DOHH2 (cell line): ENCODE results near the gene ZNF462.

Experiments used
- EZH2phosphoT487 ChIP-seq: fragments of 200-600 bp; sonication (generic); IDR thresholded peaks from 2 replicates; pipeline ENCODE4 v1.6.1; 2017; ENCODE audit warnings: borderline replicate concordance, mild to moderate bottlenecking, antibody characterized with exemption, low read length, moderate library complexity, mixed read lengths
- TF ChIP-seq, protein P1 (sequence below): fragments of 200-600 bp; sonication (generic); IDR thresholded peaks from one replicate; pipeline ENCODE4 v1.5.1; 2014; ENCODE audit warnings: antibody characterized with exemption, mild to moderate bottlenecking, low read depth, low read length; ENCODE audit not compliant: poor library complexity, severe bottlenecking

DNA sequence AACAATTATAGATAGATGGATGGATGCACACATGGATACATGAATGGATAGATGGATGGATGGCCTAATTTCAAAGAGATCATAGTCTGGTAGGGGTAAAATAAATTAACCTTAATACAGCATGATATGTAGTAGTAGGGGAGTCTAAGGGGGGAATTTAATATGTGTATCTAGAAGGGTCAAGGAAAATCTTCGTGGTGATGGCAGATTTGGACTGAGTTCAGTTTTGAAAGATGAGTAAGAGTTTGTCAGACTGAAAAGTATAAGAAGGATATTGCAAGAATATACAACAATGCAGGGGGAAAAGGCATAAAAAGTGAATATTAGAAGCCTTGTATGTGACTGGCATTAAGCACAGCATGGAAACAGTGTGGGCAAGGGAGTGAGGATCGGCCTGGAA, 98.7 kb downstream of the ZNF462 start:
- TF ChIP-seq, protein P1, sequence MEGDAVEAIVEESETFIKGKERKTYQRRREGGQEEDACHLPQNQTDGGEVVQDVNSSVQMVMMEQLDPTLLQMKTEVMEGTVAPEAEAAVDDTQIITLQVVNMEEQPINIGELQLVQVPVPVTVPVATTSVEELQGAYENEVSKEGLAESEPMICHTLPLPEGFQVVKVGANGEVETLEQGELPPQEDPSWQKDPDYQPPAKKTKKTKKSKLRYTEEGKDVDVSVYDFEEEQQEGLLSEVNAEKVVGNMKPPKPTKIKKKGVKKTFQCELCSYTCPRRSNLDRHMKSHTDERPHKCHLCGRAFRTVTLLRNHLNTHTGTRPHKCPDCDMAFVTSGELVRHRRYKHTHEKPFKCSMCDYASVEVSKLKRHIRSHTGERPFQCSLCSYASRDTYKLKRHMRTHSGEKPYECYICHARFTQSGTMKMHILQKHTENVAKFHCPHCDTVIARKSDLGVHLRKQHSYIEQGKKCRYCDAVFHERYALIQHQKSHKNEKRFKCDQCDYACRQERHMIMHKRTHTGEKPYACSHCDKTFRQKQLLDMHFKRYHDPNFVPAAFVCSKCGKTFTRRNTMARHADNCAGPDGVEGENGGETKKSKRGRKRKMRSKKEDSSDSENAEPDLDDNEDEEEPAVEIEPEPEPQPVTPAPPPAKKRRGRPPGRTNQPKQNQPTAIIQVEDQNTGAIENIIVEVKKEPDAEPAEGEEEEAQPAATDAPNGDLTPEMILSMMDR = no peak
- no peak for TF ChIP-seq EZH2phosphoT487
